Pancreas (tissue), 10 donors: ENCODE data around the gene PLSCR4. TPM values are rescaled to one million over a fixed set of nuclear protein-coding genes. Genes with fewer than 3 reads are reported as not detected.
A peak's percentile ranks its signal among the peaks of the same experiment; 100 is the strongest.

ENCODE experiments used
- ATAC-seq, 4 donors: fragments of 200-7000 bp; cut with Tn5 transposase; one replicate each; pipeline versions ENCODE4 v1.8.0 to v1.9.1; 2020; ENCODE audit warnings: mild to moderate bottlenecking in 4 of 4, moderate library complexity in 4 of 4
- DNase-seq, 6 donors: peaks; one replicate each; pipeline ENCODE4 v3.0.0-alpha.2; 2020
- FAIRE-seq: peaks from 2 replicates; lab custom pipeline; 2012; peaks lifted over from hg19 to GRCh38; lab: Jason Lieb, UNC
- H3K27ac ChIP-seq, 4 donors: fragments of 200-600 bp; sonication (generic); 1 replicate in 3 of 4; 2 replicates in 1 of 4; pipeline versions ENCODE4 v1.5.0 to v1.8.0; 2020
- H3K27me3 ChIP-seq, 4 donors: fragments of 200-600 bp; one replicate each; pipeline ENCODE4 v1.8.0; 2021
- H3K36me3 ChIP-seq, 3 donors: fragments of 200-600 bp; sonication (generic) in 1 of 3; one replicate each; pipeline versions ENCODE4 v1.5.0 to v1.8.0; 2020 to 2021
- H3K4me1 ChIP-seq, 3 donors: fragments of 200-600 bp; one replicate each; pipeline ENCODE4 v1.8.0; 2021
- H3K4me3 ChIP-seq, 4 donors: fragments of 200-600 bp; sonication (generic) in 2 of 4; one replicate each; pipeline versions ENCODE4 v1.5.0 to v1.8.0; 2020 to 2021
- H3K9me3 ChIP-seq, 4 donors: fragments of 200-600 bp; one replicate each; pipeline ENCODE4 v1.8.0; 2021
- CTCF ChIP-seq, 4 donors: fragments of 200-600 bp; sonication (generic) in 3 of 4; IDR thresholded peaks; one replicate each; pipeline versions ENCODE4 v1.5.0 to v1.8.0; 2021; ENCODE audit warnings: antibody characterized with exemption in 4 of 4
- WGBS, 2 donors: extraction: QIAGEN DNeasy Blood & Tissue Kit; methylation state at CpG; one replicate each; pipeline ENCODE4 v1.1.7; 2013; 5-methylcytosine and 5-hydroxymethylcytosine counted together
- intact Hi-C, 3 donors: fragments of 100-400 bp; cut with DNase I; formaldehyde crosslinking; loops; one replicate each; pipeline versions ENCODE4 v1.11.1 to v1.14.2; 2022
- polyA plus RNA-seq, 2 donors: library from polyadenylated mRNA; stranded (reverse); fragments of 200-250 nt; gene quantifications; one replicate each; pipeline ENCODE4 v1.2.3, GENCODE V29; 2013
- total RNA-seq, 6 donors: library from RNA; stranded (reverse); fragmentation: NEBNext Ultra II Directional in 4 of 6; extraction: Animal tissue kit (Norgen Biotek cat#: 25700) in 4 of 6; gene quantifications; one replicate each; pipeline versions ENCODE4 v1.2.1 to v1.2.4, GENCODE V29; 2021 to 2023
- donor health status: healthy with polysubstance abuse.
- donor health status: DM: no; HTN: no; CAD: no; lungs with moderate emphysema.
- donor health status: DM: no; HTN: no; CAD: no.
- donor health status: control.
- donor health status: control.
- donor health status: Bipolar disorder and iron deficiency.
- donor health status: DM: yes; HTN: yes; CAD: no.
- donor health status: DM: no; HTN: no; CAD: no.
- donor health status: DM: no; HTN: no; CAD: no.
- donor health status: DM: yes; HTN: yes; CAD: no.

Gene PLSCR4
- total and polyA plus RNA-seq, 8 donors: 5.6 to 28.2 (median 12.7) TPM

GRCh38 chr3:146184241-146185015 is 66.5 kb downstream of the PLSCR4 start:
- WGBS, 2 donors: 11 to 12% methylated on average over 2 of the region's 2 CpGs

GRCh38 chr3:146181216-146181615 is 69.7 kb downstream of the PLSCR4 start:
- no peak for FAIRE-seq
- no peaks in the 10 kb centered on the region for H3K9me3 ChIP-seq
- H3K36me3 ChIP-seq: no peaks in the 10 kb centered on the region
- no peak overlapping the region for H3K27ac ChIP-seq
- no peaks in the 10 kb centered on the region for H3K27me3 ChIP-seq
- no peak for ATAC-seq
- intact Hi-C loops: no loop called here
- peaks cover 0 to 8% (median 6%) of the 10 kb centered on the region in 3 donors for H3K4me1 ChIP-seq
- H3K4me3 ChIP-seq: no peak overlapping the region
- 90 to 96% methylated on average over 5 of the region's 5 CpGs for WGBS, 2 donors
- no peak for DNase-seq
- no peak for TF ChIP-seq CTCF (IDR thresholded peaks at IDR 0.05)

More at GRCh38 chr3:146184241-146185015, 66.5 kb downstream of the PLSCR4 start:
- peaks cover 0 to 8% (median 6%) of the 10 kb centered on the region in 3 donors for H3K4me1 ChIP-seq
- peak overlapping the region in 1 of 4 donors; percentile 28 for H3K27ac ChIP-seq
- H3K36me3 ChIP-seq: no peaks in the 10 kb centered on the region
- H3K4me3 ChIP-seq: no peak overlapping the region
- H3K9me3 ChIP-seq: no peaks in the 10 kb centered on the region
- intact Hi-C loops: no loop called here
- TF ChIP-seq CTCF (IDR thresholded peaks at IDR 0.05): no peak
- no peaks in the 10 kb centered on the region for H3K27me3 ChIP-seq
- FAIRE-seq (no peak), ATAC-seq (peak; percentile 89 to 94 (median 91)), DNase-seq (peak in 4 of 6 donors; percentile 44 to 85 (median 66))

DNA sequence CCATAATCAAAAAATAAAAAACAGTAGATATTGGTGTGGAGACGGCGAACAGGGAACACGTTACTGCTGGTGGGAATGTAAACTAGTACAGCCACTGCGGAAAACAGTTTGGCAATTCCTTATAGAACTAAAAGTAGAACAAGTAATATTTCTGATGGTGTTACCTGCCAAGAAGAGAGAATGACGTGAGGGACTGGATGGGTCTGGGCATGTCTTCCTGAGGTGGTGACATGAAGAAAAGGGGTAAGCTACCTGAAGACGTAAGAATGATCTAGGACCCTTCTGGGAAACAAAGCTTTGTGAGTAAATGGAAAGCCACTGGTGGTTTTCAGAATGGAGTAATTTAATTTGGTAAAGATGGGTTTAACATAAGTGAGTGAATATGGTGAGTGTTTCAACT is 70.5 kb downstream of the PLSCR4 start:
- ATAC-seq: no peak
- intact Hi-C loops: no loop called here
- TF ChIP-seq CTCF (IDR thresholded peaks at IDR 0.05): no peak
- Histone ChIP-seq H3K9me3 (no peaks in the 10 kb centered on the region), H3K27me3 (no peaks in the 10 kb centered on the region), H3K4me1 (peaks cover 0 to 8% (median 6%) of the 10 kb centered on the region in 3 donors), H3K27ac (no peak overlapping the region), H3K36me3 (no peaks in the 10 kb centered on the region), H3K4me3 (no peak overlapping the region)
- DNase-seq: no peak
- 86 to 95% methylated on average over 6 of the region's 6 CpGs for WGBS, 2 donors
- no peak for FAIRE-seq

- Histone ChIP-seq H3K9me3 (no peaks in the 10 kb centered on the region), H3K36me3 (no peaks in the 10 kb centered on the region), H3K27ac (no peak overlapping the region), H3K4me3 (no peak overlapping the region), H3K4me1 (no peaks in the 10 kb centered on the region), H3K27me3 (no peaks in the 10 kb centered on the region)
- DNase-seq (no peak), ATAC-seq (no peak), FAIRE-seq (no peak)
- 77 to 87% methylated on average over 6 of the region's 6 CpGs for WGBS, 2 donors
- intact Hi-C loops: loop anchor here in 2 of 3 donors (10.0 kb wide), 2 partner anchors 103 to 113 kb away; no protein-coding TSS in a partner anchor
- TF ChIP-seq CTCF (IDR thresholded peaks at IDR 0.05): no peak
Measured at GRCh38 chr3:146178006-146178689, 72.8 kb downstream of the PLSCR4 start.
